ENCODE data around the gene C1RL.

DNA sequence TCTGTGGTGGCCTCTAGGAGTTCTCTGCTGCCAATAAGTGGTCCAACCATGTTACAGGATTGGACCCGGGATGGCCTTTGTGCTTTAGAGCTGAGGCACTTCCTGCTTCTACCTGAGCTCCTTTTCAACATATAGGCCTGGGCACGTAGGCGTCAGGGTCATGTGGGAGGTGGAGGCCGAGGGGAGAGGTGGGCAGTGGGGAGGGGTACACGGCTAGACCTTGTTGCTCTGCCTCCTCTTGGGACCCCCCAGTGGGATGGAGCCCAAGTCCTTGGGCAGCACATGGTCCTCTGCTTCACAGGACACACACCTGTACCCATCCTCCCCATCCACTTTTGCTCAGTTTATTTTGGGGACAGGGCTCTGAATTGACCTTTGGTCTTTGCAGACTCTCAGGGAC, 12.3 kb upstream of the C1RL start:
- TF ChIP-seq, protein P1, sequence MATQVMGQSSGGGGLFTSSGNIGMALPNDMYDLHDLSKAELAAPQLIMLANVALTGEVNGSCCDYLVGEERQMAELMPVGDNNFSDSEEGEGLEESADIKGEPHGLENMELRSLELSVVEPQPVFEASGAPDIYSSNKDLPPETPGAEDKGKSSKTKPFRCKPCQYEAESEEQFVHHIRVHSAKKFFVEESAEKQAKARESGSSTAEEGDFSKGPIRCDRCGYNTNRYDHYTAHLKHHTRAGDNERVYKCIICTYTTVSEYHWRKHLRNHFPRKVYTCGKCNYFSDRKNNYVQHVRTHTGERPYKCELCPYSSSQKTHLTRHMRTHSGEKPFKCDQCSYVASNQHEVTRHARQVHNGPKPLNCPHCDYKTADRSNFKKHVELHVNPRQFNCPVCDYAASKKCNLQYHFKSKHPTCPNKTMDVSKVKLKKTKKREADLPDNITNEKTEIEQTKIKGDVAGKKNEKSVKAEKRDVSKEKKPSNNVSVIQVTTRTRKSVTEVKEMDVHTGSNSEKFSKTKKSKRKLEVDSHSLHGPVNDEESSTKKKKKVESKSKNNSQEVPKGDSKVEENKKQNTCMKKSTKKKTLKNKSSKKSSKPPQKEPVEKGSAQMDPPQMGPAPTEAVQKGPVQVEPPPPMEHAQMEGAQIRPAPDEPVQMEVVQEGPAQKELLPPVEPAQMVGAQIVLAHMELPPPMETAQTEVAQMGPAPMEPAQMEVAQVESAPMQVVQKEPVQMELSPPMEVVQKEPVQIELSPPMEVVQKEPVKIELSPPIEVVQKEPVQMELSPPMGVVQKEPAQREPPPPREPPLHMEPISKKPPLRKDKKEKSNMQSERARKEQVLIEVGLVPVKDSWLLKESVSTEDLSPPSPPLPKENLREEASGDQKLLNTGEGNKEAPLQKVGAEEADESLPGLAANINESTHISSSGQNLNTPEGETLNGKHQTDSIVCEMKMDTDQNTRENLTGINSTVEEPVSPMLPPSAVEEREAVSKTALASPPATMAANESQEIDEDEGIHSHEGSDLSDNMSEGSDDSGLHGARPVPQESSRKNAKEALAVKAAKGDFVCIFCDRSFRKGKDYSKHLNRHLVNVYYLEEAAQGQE (IDR thresholded peaks at IDR 0.05): no peak
- TF ChIP-seq, protein P2, sequence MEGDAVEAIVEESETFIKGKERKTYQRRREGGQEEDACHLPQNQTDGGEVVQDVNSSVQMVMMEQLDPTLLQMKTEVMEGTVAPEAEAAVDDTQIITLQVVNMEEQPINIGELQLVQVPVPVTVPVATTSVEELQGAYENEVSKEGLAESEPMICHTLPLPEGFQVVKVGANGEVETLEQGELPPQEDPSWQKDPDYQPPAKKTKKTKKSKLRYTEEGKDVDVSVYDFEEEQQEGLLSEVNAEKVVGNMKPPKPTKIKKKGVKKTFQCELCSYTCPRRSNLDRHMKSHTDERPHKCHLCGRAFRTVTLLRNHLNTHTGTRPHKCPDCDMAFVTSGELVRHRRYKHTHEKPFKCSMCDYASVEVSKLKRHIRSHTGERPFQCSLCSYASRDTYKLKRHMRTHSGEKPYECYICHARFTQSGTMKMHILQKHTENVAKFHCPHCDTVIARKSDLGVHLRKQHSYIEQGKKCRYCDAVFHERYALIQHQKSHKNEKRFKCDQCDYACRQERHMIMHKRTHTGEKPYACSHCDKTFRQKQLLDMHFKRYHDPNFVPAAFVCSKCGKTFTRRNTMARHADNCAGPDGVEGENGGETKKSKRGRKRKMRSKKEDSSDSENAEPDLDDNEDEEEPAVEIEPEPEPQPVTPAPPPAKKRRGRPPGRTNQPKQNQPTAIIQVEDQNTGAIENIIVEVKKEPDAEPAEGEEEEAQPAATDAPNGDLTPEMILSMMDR (IDR thresholded peaks at IDR 0.05; ENCODE audit: low read depth, low read length, missing input control): no peak
- TF ChIP-seq TAF1 (conservative IDR thresholded peaks at IDR 0.05) (no peak), GABPA (IDR thresholded peaks at IDR 0.05 in 1 of 2, conservative IDR thresholded peaks at IDR 0.05 in 1 of 2) (no peak), RAD21 (IDR thresholded peaks at IDR 0.05) (no peak)
- TF ChIP-seq, protein P3, sequence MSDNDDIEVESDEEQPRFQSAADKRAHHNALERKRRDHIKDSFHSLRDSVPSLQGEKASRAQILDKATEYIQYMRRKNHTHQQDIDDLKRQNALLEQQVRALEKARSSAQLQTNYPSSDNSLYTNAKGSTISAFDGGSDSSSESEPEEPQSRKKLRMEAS (IDR thresholded peaks at IDR 0.05): no peak
